GM19099 (cell line): Measurements from ENCODE around the gene CRELD2.
A peak's percentile ranks its signal among the peaks of the same experiment; 100 is the strongest.

ENCODE experiments used
- POLR2A ChIP-seq: IDR thresholded peaks from 3 replicates; pipeline ENCODE4 v1.6.1; 2011; ENCODE audit warnings: low read depth; ENCODE audit not compliant: insufficient read length; ENCODE audit errors: extremely low read depth

Gene CRELD2

GRCh38 chr22:49967706-49968208 is 49.3 kb downstream of the CRELD2 start:
- TF ChIP-seq POLR2A, result no peak

DNA sequence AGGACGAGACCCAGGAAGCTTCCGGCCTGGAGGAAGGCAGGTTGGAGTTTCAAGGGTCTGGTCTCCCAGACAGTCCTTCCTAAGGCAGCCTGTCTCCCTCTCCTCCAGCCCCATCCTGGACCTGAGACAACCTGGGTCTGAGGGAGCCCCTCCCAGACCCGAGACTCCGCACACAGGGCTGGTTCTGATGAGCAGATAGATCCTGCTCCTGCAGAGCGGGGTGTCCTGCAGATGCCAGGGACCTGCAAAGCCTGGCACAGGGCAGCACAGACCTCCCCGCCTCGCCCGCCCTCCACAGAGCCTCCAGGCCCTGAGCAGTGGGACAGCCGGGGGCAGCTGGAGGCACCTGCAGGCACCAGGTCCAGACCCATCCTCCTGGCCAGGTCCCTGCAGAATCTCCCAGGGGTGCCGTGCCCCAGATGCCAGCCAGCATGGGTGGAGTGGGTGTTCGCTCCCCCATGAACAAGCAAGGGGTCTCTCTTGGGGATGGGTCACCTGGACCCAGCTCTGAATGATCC is 49.9 kb downstream of the CRELD2 start:
- TF ChIP-seq POLR2A, result no peak

DNA sequence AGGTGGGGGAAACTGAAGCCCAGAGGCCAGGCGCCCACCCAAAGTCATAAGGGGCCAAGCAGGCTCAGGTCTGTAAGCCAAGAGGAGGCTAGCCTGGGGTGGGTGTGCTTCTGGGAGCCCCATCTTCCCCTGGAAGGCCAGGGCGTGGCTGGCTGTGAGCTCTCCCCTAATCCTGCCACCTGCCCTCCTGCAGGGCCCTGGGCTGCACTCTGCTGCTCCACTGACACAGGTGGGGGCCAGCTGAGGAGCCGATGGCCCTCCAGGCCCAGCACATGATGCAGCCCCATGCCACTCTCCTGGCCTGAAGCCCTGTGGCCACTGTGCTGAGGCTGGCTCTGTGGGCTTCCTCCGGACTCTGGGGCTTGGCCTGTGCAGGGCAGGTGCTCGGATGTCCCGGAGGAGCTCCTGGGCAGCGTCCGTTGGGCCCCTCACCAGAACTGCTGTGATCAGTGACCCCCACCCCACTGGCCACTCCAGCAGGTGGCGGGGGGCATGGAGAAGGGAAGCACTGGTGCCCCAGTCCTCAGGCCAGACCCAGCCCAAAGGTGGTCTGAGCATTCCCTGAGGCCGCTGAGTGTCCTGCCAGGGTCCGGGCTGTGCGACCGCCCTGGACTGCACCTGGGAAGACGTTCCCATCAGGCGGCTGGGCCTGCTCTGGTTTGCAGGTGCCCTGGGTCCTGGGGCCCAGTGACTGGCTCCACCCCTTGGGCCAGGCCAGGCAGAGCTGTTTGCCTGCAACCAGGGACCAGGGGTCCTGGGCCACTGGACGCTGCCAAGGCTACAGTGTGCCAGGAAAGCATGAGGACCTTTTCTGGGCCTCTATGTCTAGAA is 50.6 kb downstream of the CRELD2 start:
- no peak for TF ChIP-seq POLR2A

- no peak for TF ChIP-seq POLR2A
Observed at GRCh38 chr22:49969751-49970527, 51.5 kb downstream of the CRELD2 start.

DNA sequence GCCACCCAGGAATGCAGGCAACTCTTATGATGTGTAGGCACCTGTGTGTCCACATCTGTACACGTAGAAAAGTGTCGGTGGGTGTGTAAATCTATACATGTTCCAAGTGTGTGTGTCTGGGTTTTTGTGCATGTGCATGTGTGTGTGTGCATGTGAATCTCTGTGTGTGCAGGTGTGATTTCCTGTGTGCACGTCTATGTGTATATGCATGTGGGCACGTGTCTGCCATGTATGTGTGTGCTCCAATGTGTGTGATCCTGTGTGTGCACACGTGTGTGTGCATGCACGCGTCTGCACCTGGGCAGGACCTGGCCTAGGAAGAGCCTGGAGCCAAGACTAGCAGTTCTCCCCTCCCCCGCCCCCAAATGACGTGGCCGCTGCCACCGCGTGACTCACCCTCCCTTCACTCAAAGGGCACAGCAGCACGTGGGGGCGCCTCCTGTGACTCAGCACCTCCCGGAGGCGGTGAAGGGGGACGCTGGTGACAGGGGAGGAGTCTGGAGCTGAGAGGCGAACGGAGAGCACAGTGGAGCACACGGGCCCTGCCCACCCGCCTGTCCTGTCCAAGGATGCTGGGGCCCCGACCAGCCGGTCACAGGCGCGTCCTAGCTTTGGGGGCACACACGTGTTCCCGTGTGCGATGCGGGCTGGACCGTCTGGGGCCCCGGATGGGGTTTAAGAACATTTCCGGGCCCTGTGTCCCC is 52.2 kb downstream of the CRELD2 start:
- TF ChIP-seq POLR2A, result peak; percentile 65

- peak; percentile 30 for TF ChIP-seq POLR2A
Observed at GRCh38 chr22:49971232-49972162, 53.1 kb downstream of the CRELD2 start.

DNA sequence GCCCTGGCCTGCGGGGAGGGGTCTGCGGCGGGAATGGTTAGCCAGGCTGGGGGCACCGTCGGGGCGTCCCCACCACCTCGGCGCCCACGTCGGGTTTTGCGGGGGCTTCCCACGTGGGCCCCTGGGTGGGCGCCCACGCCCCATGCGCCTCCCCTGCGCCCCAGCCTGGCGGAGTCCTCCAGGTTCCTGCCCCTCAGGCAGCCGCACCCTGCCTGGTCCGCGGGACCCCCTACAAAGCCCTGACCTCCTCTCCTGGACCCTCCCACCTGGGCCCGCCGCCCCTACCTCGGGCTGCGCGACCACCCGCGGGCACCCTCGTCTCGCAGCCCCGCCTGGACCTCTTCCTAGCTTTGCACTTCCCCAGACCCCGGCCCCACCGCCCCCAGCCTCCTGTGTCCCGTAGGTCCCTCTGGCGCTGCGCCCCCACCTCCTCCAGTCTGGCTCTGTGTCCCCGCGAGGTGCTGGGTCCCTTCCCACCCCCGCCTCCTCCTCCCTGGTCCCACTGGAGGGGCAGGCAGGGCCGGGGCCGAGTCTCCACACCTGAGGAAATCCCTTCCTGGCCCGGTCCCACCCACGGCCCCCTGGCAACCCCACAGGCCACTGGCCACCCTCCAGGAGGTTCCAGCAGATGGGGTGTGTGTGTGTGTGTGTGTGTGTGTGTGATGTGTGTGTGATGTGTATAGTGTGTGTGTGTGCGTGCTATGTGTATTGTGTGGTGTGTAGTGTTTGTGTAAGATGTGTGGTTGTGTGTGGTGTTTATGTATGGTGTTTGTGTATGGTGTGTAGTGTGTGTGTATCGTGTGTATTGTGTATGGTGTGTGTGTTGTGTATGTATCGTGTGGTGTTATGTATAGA is 54.0 kb downstream of the CRELD2 start:
- TF ChIP-seq POLR2A, result no peak

- no peak for TF ChIP-seq POLR2A
Observed at GRCh38 chr22:49973018-49973961, 54.9 kb downstream of the CRELD2 start.

GRCh38 chr22:49975543-49976389 is 57.3 kb downstream of the CRELD2 start:
- no peak for TF ChIP-seq POLR2A

- no peak for TF ChIP-seq POLR2A
Observed at GRCh38 chr22:49976439-49977175, 58.2 kb downstream of the CRELD2 start.
